Endothelial cell of umbilical vein (primary cell): ENCODE results near the gene CALU. TPM values are rescaled to one million over a fixed set of nuclear protein-coding genes. Genes with fewer than 3 reads are reported as not detected.
A peak's percentile ranks its signal among the peaks of the same experiment; 100 is the strongest.

ENCODE experiments used
- BruUV-seq: library from RNA; stranded (reverse); fragments of 400-500 nt; replicated peaks from 2 replicates; lab custom pipeline; 2021; lab: Mats Ljungman, UMichigan
- CTCF ChIA-PET: fragments of 300-600, 350-600 bp; sonication (Branson Sonifier 250); formaldehyde crosslinking; loops from one replicate; lab custom pipeline; 2021; ENCODE audit warnings: antibody characterized with exemption, inconsistent platforms; lab: Charles Lee
- POLR2A ChIA-PET: fragments of 300-600, 350-600 bp; sonication (Branson Sonifier 250); formaldehyde crosslinking; loops from one replicate; lab custom pipeline; 2021; ENCODE audit warnings: antibody characterized with exemption, inconsistent platforms; lab: Charles Lee
- DNase-seq: peaks from one replicate; pipeline ENCODE4 v3.0.0-alpha.2; 2011; ENCODE audit warnings: low read depth, low spot score
- FAIRE-seq: peaks from 2 replicates; lab custom pipeline; 2011; peaks lifted over from hg19 to GRCh38; lab: Jason Lieb, UNC
- H2AFZ ChIP-seq: 2 replicates; pipeline ENCODE4 v1.6.0; 2012; ENCODE audit warnings: low read depth, low read length, control low read depth, inconsistent platforms
- H3K27ac ChIP-seq: 2 replicates; pipeline ENCODE4 v1.5.1; 2011; ENCODE audit warnings: low read depth, mild to moderate bottlenecking, control low read depth, low read length, moderate library complexity; ENCODE audit not compliant: insufficient read depth
- H3K27me3 ChIP-seq, 2 experiments: 2 replicates each; pipeline versions ENCODE4 v1.6.0 to v1.6.1; 2011; ENCODE audit warnings: low read length in 2 of 2, mixed read lengths in 1 of 2; ENCODE audit not compliant: control insufficient read depth in 2 of 2, insufficient read depth in 2 of 2
- H3K36me3 ChIP-seq, 2 experiments: 2 replicates in 1 of 2; 3 replicates in 1 of 2; pipeline ENCODE4 v1.5.1; 2011; ENCODE audit warnings: low read length in 2 of 2, mild to moderate bottlenecking in 1 of 2, moderate library complexity in 1 of 2; ENCODE audit not compliant: control insufficient read depth in 2 of 2, insufficient read depth in 2 of 2; ENCODE audit errors: extremely low read depth in 1 of 2
- H3K4me1 ChIP-seq: 3 replicates; pipeline ENCODE4 v1.5.1; 2011; ENCODE audit warnings: mild to moderate bottlenecking, low read length; ENCODE audit not compliant: control insufficient read depth, insufficient read depth; ENCODE audit errors: extremely low read depth
- H3K4me2 ChIP-seq: 2 replicates; pipeline ENCODE4 v1.6.1; 2011; ENCODE audit warnings: low read length, control low read depth, mixed read lengths; ENCODE audit not compliant: insufficient read depth
- H3K4me3 ChIP-seq, 3 experiments: fragments of 200-600 bp in 1 of 3; sonication (generic), shearing (Covaris generic) in 1 of 3; replicated peaks in 1 of 3; 2 replicates each; pipeline ENCODE4 v1.5.1; 2011 to 2016; ENCODE audit warnings: control low read depth in 3 of 3, low read length in 3 of 3, mild to moderate bottlenecking in 2 of 3, inconsistent platforms in 1 of 3, low read depth in 1 of 3, moderate library complexity in 1 of 3; ENCODE audit not compliant: insufficient read depth in 1 of 3
- H3K79me2 ChIP-seq: 2 replicates; pipeline ENCODE4 v1.6.0; 2012; ENCODE audit warnings: low read length, inconsistent platforms; ENCODE audit not compliant: control insufficient read depth, insufficient read depth
- H3K9ac ChIP-seq: replicated peaks from 2 replicates; pipeline ENCODE3; 2011; ENCODE audit warnings: low read length, control low read depth; ENCODE audit not compliant: insufficient read depth; ENCODE audit errors: extremely low read depth
- H3K9me1 ChIP-seq: replicated peaks from 3 replicates; pipeline ENCODE4 v1.6.0; 2011; ENCODE audit warnings: mild to moderate bottlenecking, low read length; ENCODE audit not compliant: control insufficient read depth, insufficient read depth; ENCODE audit errors: extremely low read depth
- H3K9me3 ChIP-seq: replicated peaks from 2 replicates; pipeline ENCODE4 v1.5.1; 2012; ENCODE audit warnings: low read length, inconsistent platforms; ENCODE audit not compliant: control insufficient read depth, insufficient read depth
- H4K20me1 ChIP-seq: replicated peaks from 2 replicates; pipeline ENCODE3; 2011; ENCODE audit warnings: mild to moderate bottlenecking, low read length; ENCODE audit not compliant: control insufficient read depth, insufficient read depth; ENCODE audit errors: extremely low read depth
- CTCF ChIP-seq, 2 donors: IDR thresholded peaks; 1 replicate in 1 of 2; 2 replicates in 1 of 2; pipeline ENCODE4 v1.5.1; 2011; ENCODE audit warnings: low read length in 2 of 2, mild to moderate bottlenecking in 2 of 2, moderate library complexity in 2 of 2, control low read depth in 1 of 2, inconsistent platforms in 1 of 2, low read depth in 1 of 2; ENCODE audit not compliant: insufficient read depth in 1 of 2; ENCODE audit errors: extremely low read depth in 1 of 2
- EZH2 ChIP-seq: IDR thresholded peaks from 2 replicates; pipeline ENCODE4 v1.6.1; 2012; ENCODE audit warnings: borderline replicate concordance, low read depth, mild to moderate bottlenecking, moderate library complexity, low read length, inconsistent platforms; ENCODE audit not compliant: severe bottlenecking
- FOS ChIP-seq: IDR thresholded peaks from 2 replicates; pipeline ENCODE4 v1.6.1; 2011; ENCODE audit warnings: mild to moderate bottlenecking, low read length, moderate library complexity, borderline replicate concordance; ENCODE audit not compliant: insufficient read depth
- GATA2 ChIP-seq: IDR thresholded peaks from 2 replicates; pipeline ENCODE4 v1.7.0; 2011; ENCODE audit warnings: low read depth, mild to moderate bottlenecking, moderate library complexity, mixed read lengths, low read length; ENCODE audit not compliant: insufficient read length, insufficient read depth
- JUN ChIP-seq: IDR thresholded peaks from 2 replicates; pipeline ENCODE4 v1.6.1; 2011; ENCODE audit warnings: borderline replicate concordance, low read depth; ENCODE audit not compliant: insufficient read length, insufficient read depth
- MAX ChIP-seq: IDR thresholded peaks from 2 replicates; pipeline ENCODE4 v1.6.1; 2011; ENCODE audit not compliant: insufficient read depth, insufficient read length
- MYC ChIP-seq: IDR thresholded peaks from one replicate; pipeline ENCODE4 v1.6.1; 2011; ENCODE audit warnings: mild to moderate bottlenecking, low read depth, low read length
- POLR2A ChIP-seq: IDR thresholded peaks from 2 replicates; pipeline ENCODE4 v1.6.1; 2012; ENCODE audit warnings: low read depth, mild to moderate bottlenecking, control low read depth, low read length
- POLR2AphosphoS5 ChIP-seq: IDR thresholded peaks from 2 replicates; pipeline ENCODE4 v1.6.1; 2012; ENCODE audit warnings: low read depth, mild to moderate bottlenecking, control low read depth, low read length, moderate library complexity; ENCODE audit not compliant: insufficient read depth
- dilution Hi-C: fragments of 300-500 bp; cut with MboI; formaldehyde crosslinking; loops from one replicate; pipeline ENCODE4 v1.15.0; 2019; ENCODE audit warnings: low sequenced_read_pairs; ENCODE audit not compliant: extremely low pct_ligation_motif_present
- intact Hi-C: fragments of 100-400 bp; cut with micrococcal nuclease; formaldehyde crosslinking; loops from one replicate; pipeline ENCODE4 v1.10.0; 2022
- polyA plus RNA-seq, 4 experiments: library from polyadenylated mRNA; depleted of rRNA in 3 of 4; stranded (reverse) in 3 of 4; unstranded in 1 of 4; fragments of >200 nt; gene quantifications; 2 replicates each; pipeline versions ENCODE4 v1.2.1 to v1.2.3, GENCODE V29; 2011 to 2012; ENCODE audit warnings: missing spikeins in 1 of 4
- total RNA-seq: library from RNA; stranded (reverse); gene quantifications from 2 replicates; pipeline ENCODE4 v1.2.3, GENCODE V29; 2021

The CALU gene
- total and polyA plus RNA-seq, 2 donors (not counting 3 experiments of a cell fraction or from before 2014, with no cell fraction given): 135 to 257 TPM

- Histone ChIP-seq H3K9me3 (no peaks in the 10 kb centered on the region), H3K36me3 (no peaks in the 10 kb centered on the region), H3K4me3 (no peak overlapping the region), H3K9ac (no peak overlapping the region), H3K27ac (no peak overlapping the region), H2AFZ (no peak overlapping the region), H3K9me1 (no peaks in the 10 kb centered on the region), H3K4me1 (no peaks in the 10 kb centered on the region), H3K79me2 (no peaks in the 10 kb centered on the region), H3K27me3 (peaks cover 6 to 19% of the 10 kb centered on the region in 2 experiments), H4K20me1 (no peaks in the 10 kb centered on the region), H3K4me2 (no peak overlapping the region)
- no peak for TF ChIP-seq POLR2AphosphoS5
- TF ChIP-seq MYC: no peak
- intact Hi-C loops (no loop called here), dilution Hi-C loops (no loop called here)
- POLR2A ChIA-PET: no interaction called here
- DNase-seq: peak; percentile 26
- peak; percentile 28 for FAIRE-seq
- CTCF ChIA-PET: interaction anchor here (1.1 kb wide), 1 partner anchor 59 kb away, joined by 3 read pairs; no protein-coding TSS in a partner anchor
- no TSS peak for BruUV-seq
Observed at GRCh38 chr7:128783143-128783861, 44.1 kb downstream of the CALU start.

GRCh38 chr7:128785738-128786137 lies 46.6 kb downstream of the CALU start:
- H3K79me2 ChIP-seq: no peaks in the 10 kb centered on the region
- CTCF ChIA-PET: interaction anchor here (1.3 to 1.4 kb wide), 3 partner anchors 10 to 28 kb away, joined by 3 to 4 read pairs (median 4); no protein-coding TSS in a partner anchor
- no peak overlapping the region for H3K9ac ChIP-seq
- DNase-seq (no peak), FAIRE-seq (no peak)
- dilution Hi-C loops: no loop called here
- H3K4me2 ChIP-seq: no peak overlapping the region
- H3K9me3 ChIP-seq: no peaks in the 10 kb centered on the region
- no peak overlapping the region for H2AFZ ChIP-seq
- no peak overlapping the region for H3K4me3 ChIP-seq
- intact Hi-C loops: no loop called here
- no peaks in the 10 kb centered on the region for H3K9me1 ChIP-seq
- peaks cover 21 to 38% of the 10 kb centered on the region in 2 experiments for H3K27me3 ChIP-seq
- BruUV-seq: no TSS peak
- no peak for TF ChIP-seq POLR2AphosphoS5
- TF ChIP-seq MYC: no peak
- TF ChIP-seq GATA2: no peak
- no peak for TF ChIP-seq FOS
- no peak for TF ChIP-seq EZH2
- TF ChIP-seq POLR2A: no peak
- TF ChIP-seq CTCF (IDR thresholded peaks at IDR 0.05; ENCODE audit: extremely low read depth in 1 of 2, insufficient read depth in 1 of 2, low read depth in 1 of 2, low read length in 2 of 2): no peak
- no peak for TF ChIP-seq JUN
- no peak for TF ChIP-seq MAX
- H3K36me3 ChIP-seq: no peaks in the 10 kb centered on the region
- no peaks in the 10 kb centered on the region for H4K20me1 ChIP-seq
- POLR2A ChIA-PET: no interaction called here
- H3K4me1 ChIP-seq: no peaks in the 10 kb centered on the region
- no peak overlapping the region for H3K27ac ChIP-seq
